Smooth muscle cell of the brain vasculature (primary cell): ENCODE measurements around the gene SYN1.

Experiments
- DNase-seq: peaks from one replicate; pipeline ENCODE4 v3.0.0-alpha.2; 2012; ENCODE audit warnings: low read depth, low spot score

The SYN1 gene

GRCh38 chrX:47530049-47530448 is 89.6 kb downstream of the SYN1 start:
- DNase-seq = no peak

- no peak for DNase-seq
Measured at GRCh38 chrX:47529548-47529947, 90.1 kb downstream of the SYN1 start.

GRCh38 chrX:47523713-47524166 is 95.9 kb downstream of the SYN1 start:
- DNase-seq = no peak

- DNase-seq = no peak
Measured at GRCh38 chrX:47523297-47523696, 96.4 kb downstream of the SYN1 start.
